Stimulated activated CD4-positive, alpha-beta T cell treated with anti-CD3 and anti-CD28 coated beads, Interleukin-4, amount 100 ng/mL, for 4 hours (primary cell): Measurements from ENCODE around the gene WNT16.

Experiments
- DNase-seq, 2 experiments: peaks; one replicate each; pipeline ENCODE4 v3.0.0-alpha.2; 2020

Gene WNT16

GRCh38 chr7:121351682-121352081 is 22.9 kb downstream of the WNT16 start:
- no peak for DNase-seq

- DNase-seq, result no peak
These were observed 23.5 kb downstream of the WNT16 start for GRCh38 chr7:121352323-121352722.

- DNase-seq, result no peak
These were observed 26.8 kb downstream of the WNT16 start for GRCh38 chr7:121355574-121355973.

- no peak for DNase-seq
These were observed 31.8 kb downstream of the WNT16 start for GRCh38 chr7:121360564-121360963.

- no peak for DNase-seq
These were observed 38.1 kb downstream of the WNT16 start for GRCh38 chr7:121366852-121367431.

GRCh38 chr7:121369462-121369861 is 40.7 kb downstream of the WNT16 start:
- no peak for DNase-seq

GRCh38 chr7:121371367-121371766 is 42.6 kb downstream of the WNT16 start:
- DNase-seq, result no peak

GRCh38 chr7:121371883-121372282 is 43.1 kb downstream of the WNT16 start:
- DNase-seq, result no peak

GRCh38 chr7:121372376-121373010 is 43.7 kb downstream of the WNT16 start:
- no peak for DNase-seq

- no peak for DNase-seq
These were observed 44.4 kb downstream of the WNT16 start for GRCh38 chr7:121373177-121373576.

GRCh38 chr7:121376979-121377378 is 48.2 kb downstream of the WNT16 start:
- no peak for DNase-seq

- DNase-seq, result no peak
These were observed 51.1 kb downstream of the WNT16 start for GRCh38 chr7:121379930-121380329.

GRCh38 chr7:121382473-121382872 is 53.7 kb downstream of the WNT16 start:
- DNase-seq, result no peak

GRCh38 chr7:121383235-121383910 is 54.6 kb downstream of the WNT16 start:
- no peak for DNase-seq

GRCh38 chr7:121384265-121384664 is 55.5 kb downstream of the WNT16 start:
- DNase-seq, result no peak

GRCh38 chr7:121385056-121385799 is 56.4 kb downstream of the WNT16 start:
- no peak for DNase-seq

- no peak for DNase-seq
These were observed 57.0 kb downstream of the WNT16 start for GRCh38 chr7:121385800-121386179.

- no peak for DNase-seq
These were observed 60.1 kb downstream of the WNT16 start for GRCh38 chr7:121388950-121389349.

- DNase-seq, result no peak
These were observed 61.3 kb downstream of the WNT16 start for GRCh38 chr7:121390109-121390508.

- DNase-seq, result no peak
These were observed 61.8 kb downstream of the WNT16 start for GRCh38 chr7:121390617-121391016.
